ENCODE data around the gene LARP4B.

GRCh38 chr10:790821-791551 is 140.5 kb downstream of the LARP4B start:
- TF ChIP-seq GATA2 (IDR thresholded peaks at IDR 0.05; ENCODE audit: low read depth, low read length) (no peak), GATA3 (IDR thresholded peaks at IDR 0.05; ENCODE audit: low read depth, low read length) (no peak)
